ENCODE data around the gene ELP4. TPM values are rescaled to one million over a fixed set of nuclear protein-coding genes. Genes with fewer than 3 reads are reported as not detected.

Gene ELP4
- polyA plus RNA-seq, 2 of the 4 experiments (the other 2 are of a cell fraction): 16.9 to 26.0 TPM

DNA sequence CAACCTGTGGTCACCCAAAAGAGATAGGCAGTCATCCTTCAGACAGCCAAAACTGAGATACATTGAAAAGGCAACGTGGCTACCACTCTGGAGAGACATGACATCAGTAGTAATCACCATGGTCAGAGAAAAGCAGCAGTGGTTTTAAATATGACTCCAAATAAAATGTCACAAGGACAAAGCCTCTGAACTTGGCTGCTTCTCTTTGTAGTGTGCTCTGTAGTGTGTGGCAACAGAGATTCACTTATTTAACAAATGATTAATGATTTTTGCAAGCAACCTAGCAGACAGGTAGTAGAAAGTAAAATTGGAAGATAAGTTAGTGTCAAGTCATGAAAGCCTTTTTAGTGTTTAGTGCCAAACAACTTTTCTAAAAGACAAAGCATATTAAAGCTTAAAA is 238.0 kb downstream of the ELP4 start:
- ATAC-seq (no peak), FAIRE-seq (no peak), DNase-seq (ENCODE audit: low read depth in 1 of 2, low spot score in 1 of 2) (no peak)
- H3K4me2 ChIP-seq: no peak overlapping the region
- no peak overlapping the region for H3K4me3 ChIP-seq
- 17% methylated on average over 1 of the region's 1 CpG for WGBS (ENCODE audit: missing lambda C conversion rate)
- H3K27ac ChIP-seq: no peak overlapping the region
- H3K9me3 ChIP-seq: no peaks in the 10 kb centered on the region
- POLR2A ChIA-PET: no interaction called here
- TF ChIP-seq JUNB (IDR thresholded peaks at IDR 0.05) (no peak), HDAC2 (IDR thresholded peaks at IDR 0.05) (no peak), MYC (IDR thresholded peaks at IDR 0.05; ENCODE audit: borderline replicate concordance, low read length) (no peak), FOSB (CRISPR knock-in tag; IDR thresholded peaks at IDR 0.05) (no peak), SREBF2 (IDR thresholded peaks at IDR 0.05) (no peak), EP300 (IDR thresholded peaks at IDR 0.05) (no peak), SMC3 (IDR thresholded peaks at IDR 0.05) (no peak), CHD2 (IDR thresholded peaks at IDR 0.05; ENCODE audit: low read length, partially characterized antibody) (no peak), KDM1A (IDR thresholded peaks at IDR 0.05; ENCODE audit: low read depth) (no peak), HOXB13 (CRISPR knock-in tag; IDR thresholded peaks at IDR 0.05; ENCODE audit: low read depth) (no peak), CBX8 (IDR thresholded peaks at IDR 0.05) (no peak), PHF8 (IDR thresholded peaks at IDR 0.05; ENCODE audit: borderline replicate concordance, low read depth) (no peak), POLR2A (IDR thresholded peaks at IDR 0.05; ENCODE audit: low read length) (no peak), BHLHE40 (IDR thresholded peaks at IDR 0.05; ENCODE audit: low read depth, low read length) (no peak)
- TF ChIP-seq, protein P1, sequence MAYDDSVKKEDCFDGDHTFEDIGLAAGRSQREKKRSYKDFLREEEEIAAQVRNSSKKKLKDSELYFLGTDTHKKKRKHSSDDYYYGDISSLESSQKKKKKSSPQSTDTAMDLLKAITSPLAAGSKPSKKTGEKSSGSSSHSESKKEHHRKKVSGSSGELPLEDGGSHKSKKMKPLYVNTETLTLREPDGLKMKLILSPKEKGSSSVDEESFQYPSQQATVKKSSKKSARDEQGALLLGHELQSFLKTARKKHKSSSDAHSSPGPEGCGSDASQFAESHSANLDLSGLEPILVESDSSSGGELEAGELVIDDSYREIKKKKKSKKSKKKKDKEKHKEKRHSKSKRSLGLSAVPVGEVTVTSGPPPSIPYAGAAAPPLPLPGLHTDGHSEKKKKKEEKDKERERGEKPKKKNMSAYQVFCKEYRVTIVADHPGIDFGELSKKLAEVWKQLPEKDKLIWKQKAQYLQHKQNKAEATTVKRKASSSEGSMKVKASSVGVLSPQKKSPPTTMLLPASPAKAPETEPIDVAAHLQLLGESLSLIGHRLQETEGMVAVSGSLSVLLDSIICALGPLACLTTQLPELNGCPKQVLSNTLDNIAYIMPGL (CRISPR knock-in tag; IDR thresholded peaks at IDR 0.05; ENCODE audit: borderline replicate concordance): no peak
- TF ChIP-seq, protein P2, sequence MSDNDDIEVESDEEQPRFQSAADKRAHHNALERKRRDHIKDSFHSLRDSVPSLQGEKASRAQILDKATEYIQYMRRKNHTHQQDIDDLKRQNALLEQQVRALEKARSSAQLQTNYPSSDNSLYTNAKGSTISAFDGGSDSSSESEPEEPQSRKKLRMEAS (IDR thresholded peaks at IDR 0.05): no peak
- TF ChIP-seq, protein P3, sequence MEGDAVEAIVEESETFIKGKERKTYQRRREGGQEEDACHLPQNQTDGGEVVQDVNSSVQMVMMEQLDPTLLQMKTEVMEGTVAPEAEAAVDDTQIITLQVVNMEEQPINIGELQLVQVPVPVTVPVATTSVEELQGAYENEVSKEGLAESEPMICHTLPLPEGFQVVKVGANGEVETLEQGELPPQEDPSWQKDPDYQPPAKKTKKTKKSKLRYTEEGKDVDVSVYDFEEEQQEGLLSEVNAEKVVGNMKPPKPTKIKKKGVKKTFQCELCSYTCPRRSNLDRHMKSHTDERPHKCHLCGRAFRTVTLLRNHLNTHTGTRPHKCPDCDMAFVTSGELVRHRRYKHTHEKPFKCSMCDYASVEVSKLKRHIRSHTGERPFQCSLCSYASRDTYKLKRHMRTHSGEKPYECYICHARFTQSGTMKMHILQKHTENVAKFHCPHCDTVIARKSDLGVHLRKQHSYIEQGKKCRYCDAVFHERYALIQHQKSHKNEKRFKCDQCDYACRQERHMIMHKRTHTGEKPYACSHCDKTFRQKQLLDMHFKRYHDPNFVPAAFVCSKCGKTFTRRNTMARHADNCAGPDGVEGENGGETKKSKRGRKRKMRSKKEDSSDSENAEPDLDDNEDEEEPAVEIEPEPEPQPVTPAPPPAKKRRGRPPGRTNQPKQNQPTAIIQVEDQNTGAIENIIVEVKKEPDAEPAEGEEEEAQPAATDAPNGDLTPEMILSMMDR (IDR thresholded peaks at IDR 0.05): no peak
- CTCF ChIA-PET: no interaction called here
- no peaks in the 10 kb centered on the region for H3K4me1 ChIP-seq

DNA sequence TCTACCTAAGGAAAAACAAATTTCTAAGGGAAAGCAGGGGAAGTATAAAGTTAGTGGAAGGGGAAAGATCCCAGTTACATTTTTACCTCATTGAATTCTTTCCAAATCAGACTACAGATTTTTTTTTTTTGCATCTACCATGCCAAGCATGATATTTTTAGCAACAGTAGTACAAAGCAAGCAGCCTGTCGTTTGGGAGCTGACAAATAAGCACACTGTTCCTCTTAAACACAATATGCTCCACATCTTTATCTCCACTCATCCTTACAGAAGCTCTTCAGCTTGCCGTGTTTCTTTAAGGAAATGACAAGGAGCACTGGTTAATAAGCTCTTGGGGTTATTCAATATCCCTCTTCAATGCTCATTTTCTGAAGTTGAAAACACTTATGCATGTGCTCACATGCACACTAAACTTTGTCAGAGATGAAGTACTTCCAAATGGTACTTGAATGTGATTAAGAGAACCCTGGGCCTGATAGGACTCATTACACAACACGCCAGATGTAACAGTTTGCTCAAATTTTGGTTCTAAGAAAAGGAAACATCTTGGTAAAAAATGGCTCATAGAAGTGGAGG is 247.8 kb downstream of the ELP4 start:
- ChIA-PET POLR2A (no interaction called here), CTCF (no interaction called here)
- Histone ChIP-seq H3K4me1 (no peaks in the 10 kb centered on the region), H3K9me3 (no peaks in the 10 kb centered on the region), H3K4me3 (no peak overlapping the region), H3K27ac (no peak overlapping the region), H3K4me2 (no peak overlapping the region)
- FAIRE-seq (peak; percentile 23), DNase-seq (ENCODE audit: low read depth in 1 of 2, low spot score in 1 of 2) (no peak), ATAC-seq (no peak)
- WGBS (ENCODE audit: missing lambda C conversion rate): 60% methylated on average over 3 of the region's 3 CpGs
- no peak for TF ChIP-seq NPAS2 (CRISPR knock-in tag; IDR thresholded peaks at IDR 0.05; ENCODE audit: borderline replicate concordance)
- no peak for TF ChIP-seq CEBPB (IDR thresholded peaks at IDR 0.05)
- TF ChIP-seq JUNB (IDR thresholded peaks at IDR 0.05): no peak
- no peak for TF ChIP-seq MAFK (IDR thresholded peaks at IDR 0.05; ENCODE audit: partially characterized antibody)
- TF ChIP-seq ESRRA (IDR thresholded peaks at IDR 0.05; ENCODE audit: borderline replicate concordance, low read length): no peak
- TF ChIP-seq, protein P2 (IDR thresholded peaks at IDR 0.05): no peak
- no peak for TF ChIP-seq ZNF302 (CRISPR knock-in tag; IDR thresholded peaks at IDR 0.05)
- TF ChIP-seq RFX5 (IDR thresholded peaks at IDR 0.05): no peak
- TF ChIP-seq, protein P4, sequence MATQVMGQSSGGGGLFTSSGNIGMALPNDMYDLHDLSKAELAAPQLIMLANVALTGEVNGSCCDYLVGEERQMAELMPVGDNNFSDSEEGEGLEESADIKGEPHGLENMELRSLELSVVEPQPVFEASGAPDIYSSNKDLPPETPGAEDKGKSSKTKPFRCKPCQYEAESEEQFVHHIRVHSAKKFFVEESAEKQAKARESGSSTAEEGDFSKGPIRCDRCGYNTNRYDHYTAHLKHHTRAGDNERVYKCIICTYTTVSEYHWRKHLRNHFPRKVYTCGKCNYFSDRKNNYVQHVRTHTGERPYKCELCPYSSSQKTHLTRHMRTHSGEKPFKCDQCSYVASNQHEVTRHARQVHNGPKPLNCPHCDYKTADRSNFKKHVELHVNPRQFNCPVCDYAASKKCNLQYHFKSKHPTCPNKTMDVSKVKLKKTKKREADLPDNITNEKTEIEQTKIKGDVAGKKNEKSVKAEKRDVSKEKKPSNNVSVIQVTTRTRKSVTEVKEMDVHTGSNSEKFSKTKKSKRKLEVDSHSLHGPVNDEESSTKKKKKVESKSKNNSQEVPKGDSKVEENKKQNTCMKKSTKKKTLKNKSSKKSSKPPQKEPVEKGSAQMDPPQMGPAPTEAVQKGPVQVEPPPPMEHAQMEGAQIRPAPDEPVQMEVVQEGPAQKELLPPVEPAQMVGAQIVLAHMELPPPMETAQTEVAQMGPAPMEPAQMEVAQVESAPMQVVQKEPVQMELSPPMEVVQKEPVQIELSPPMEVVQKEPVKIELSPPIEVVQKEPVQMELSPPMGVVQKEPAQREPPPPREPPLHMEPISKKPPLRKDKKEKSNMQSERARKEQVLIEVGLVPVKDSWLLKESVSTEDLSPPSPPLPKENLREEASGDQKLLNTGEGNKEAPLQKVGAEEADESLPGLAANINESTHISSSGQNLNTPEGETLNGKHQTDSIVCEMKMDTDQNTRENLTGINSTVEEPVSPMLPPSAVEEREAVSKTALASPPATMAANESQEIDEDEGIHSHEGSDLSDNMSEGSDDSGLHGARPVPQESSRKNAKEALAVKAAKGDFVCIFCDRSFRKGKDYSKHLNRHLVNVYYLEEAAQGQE (IDR thresholded peaks at IDR 0.05): no peak
- TF ChIP-seq, protein P5, sequence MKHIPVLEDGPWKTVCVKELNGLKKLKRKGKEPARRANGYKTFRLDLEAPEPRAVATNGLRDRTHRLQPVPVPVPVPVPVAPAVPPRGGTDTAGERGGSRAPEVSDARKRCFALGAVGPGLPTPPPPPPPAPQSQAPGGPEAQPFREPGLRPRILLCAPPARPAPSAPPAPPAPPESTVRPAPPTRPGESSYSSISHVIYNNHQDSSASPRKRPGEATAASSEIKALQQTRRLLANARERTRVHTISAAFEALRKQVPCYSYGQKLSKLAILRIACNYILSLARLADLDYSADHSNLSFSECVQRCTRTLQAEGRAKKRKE (CRISPR knock-in tag; IDR thresholded peaks at IDR 0.05; ENCODE audit: low read depth): no peak
- TF ChIP-seq, protein P6, sequence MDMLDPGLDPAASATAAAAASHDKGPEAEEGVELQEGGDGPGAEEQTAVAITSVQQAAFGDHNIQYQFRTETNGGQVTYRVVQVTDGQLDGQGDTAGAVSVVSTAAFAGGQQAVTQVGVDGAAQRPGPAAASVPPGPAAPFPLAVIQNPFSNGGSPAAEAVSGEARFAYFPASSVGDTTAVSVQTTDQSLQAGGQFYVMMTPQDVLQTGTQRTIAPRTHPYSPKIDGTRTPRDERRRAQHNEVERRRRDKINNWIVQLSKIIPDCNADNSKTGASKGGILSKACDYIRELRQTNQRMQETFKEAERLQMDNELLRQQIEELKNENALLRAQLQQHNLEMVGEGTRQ (IDR thresholded peaks at IDR 0.05): no peak
- TF ChIP-seq CBX8 (IDR thresholded peaks at IDR 0.05): no peak
- no peak for TF ChIP-seq BHLHE40 (IDR thresholded peaks at IDR 0.05; ENCODE audit: low read depth, low read length)
- TF ChIP-seq RARB (CRISPR knock-in tag; IDR thresholded peaks at IDR 0.05): no peak
- no peak for TF ChIP-seq GATA3 (IDR thresholded peaks at IDR 0.05; ENCODE audit: borderline replicate concordance)
- no peak for TF ChIP-seq MYC (IDR thresholded peaks at IDR 0.05; ENCODE audit: borderline replicate concordance, low read length)
- TF ChIP-seq, protein P7, sequence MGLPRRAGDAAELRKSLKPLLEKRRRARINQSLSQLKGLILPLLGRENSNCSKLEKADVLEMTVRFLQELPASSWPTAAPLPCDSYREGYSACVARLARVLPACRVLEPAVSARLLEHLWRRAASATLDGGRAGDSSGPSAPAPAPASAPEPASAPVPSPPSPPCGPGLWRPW (IDR thresholded peaks at IDR 0.05): no peak
- TF ChIP-seq EHF (CRISPR knock-in tag; IDR thresholded peaks at IDR 0.05): no peak

Data from A549 (cell line).